Epidermal melanocyte (primary cell): ENCODE data around the gene CTBP2.

Source experiments
- DNase-seq: peaks from one replicate; pipeline ENCODE4 v3.0.0; 2011; ENCODE audit warnings: low spot score; ENCODE audit not compliant: insufficient read length

Gene CTBP2

GRCh38 chr10:125144693-125145623 is 15.4 kb downstream of the CTBP2 start:
- DNase-seq: peak; percentile 64

- DNase-seq: no peak
Measured at GRCh38 chr10:125144206-125144605, 16.2 kb downstream of the CTBP2 start.

- no peak for DNase-seq
Measured at GRCh38 chr10:125142946-125143345, 17.4 kb downstream of the CTBP2 start.

- no peak for DNase-seq
Measured at GRCh38 chr10:125141860-125142484, 18.4 kb downstream of the CTBP2 start.

- DNase-seq: no peak
Measured at GRCh38 chr10:125141150-125141859, 19.1 kb downstream of the CTBP2 start.

- DNase-seq: no peak
Measured at GRCh38 chr10:125140151-125140550, 20.2 kb downstream of the CTBP2 start.

- no peak for DNase-seq
Measured at GRCh38 chr10:125137601-125138438, 22.5 kb downstream of the CTBP2 start.

GRCh38 chr10:125136087-125136486 is 24.3 kb downstream of the CTBP2 start:
- DNase-seq: no peak

- no peak for DNase-seq
Measured at GRCh38 chr10:125135771-125136035, 24.7 kb downstream of the CTBP2 start.

- no peak for DNase-seq
Measured at GRCh38 chr10:125134916-125135770, 25.2 kb downstream of the CTBP2 start.

- no peak for DNase-seq
Measured at GRCh38 chr10:125134483-125134848, 25.9 kb downstream of the CTBP2 start.

- DNase-seq: no peak
Measured at GRCh38 chr10:125133696-125134482, 26.5 kb downstream of the CTBP2 start.

- no peak for DNase-seq
Measured at GRCh38 chr10:125132344-125132743, 28.0 kb downstream of the CTBP2 start.

GRCh38 chr10:125130916-125131315 is 29.4 kb downstream of the CTBP2 start:
- no peak for DNase-seq

- no peak for DNase-seq
Measured at GRCh38 chr10:125130260-125130659, 30.1 kb downstream of the CTBP2 start.

- no peak for DNase-seq
Measured at GRCh38 chr10:125129076-125129458, 31.3 kb downstream of the CTBP2 start.

GRCh38 chr10:125128397-125129075 is 31.8 kb downstream of the CTBP2 start:
- no peak for DNase-seq

GRCh38 chr10:125127986-125128385 is 32.4 kb downstream of the CTBP2 start:
- DNase-seq: no peak

GRCh38 chr10:125127110-125127509 is 33.3 kb downstream of the CTBP2 start:
- no peak for DNase-seq
